Mesendoderm (in vitro differentiated cells): ENCODE results near the gene CEP131.
A peak's percentile ranks its signal among the peaks of the same experiment; 100 is the strongest.

Experiments used
- DNase-seq: peaks from one replicate; pipeline ENCODE4 v3.0.0; 2013
- H2AK5ac ChIP-seq: 2 replicates; pipeline ENCODE4 v1.6.1; 2013; ENCODE audit warnings: low read length, inconsistent platforms
- H2BK120ac ChIP-seq: 2 replicates; pipeline ENCODE4 v1.6.1; 2013; ENCODE audit warnings: low read depth, mild to moderate bottlenecking, low read length, moderate library complexity, mixed read lengths
- H2BK15ac ChIP-seq: replicated peaks from 2 replicates; pipeline ENCODE4 v1.6.1; 2013; ENCODE audit warnings: low read depth, mild to moderate bottlenecking, moderate library complexity
- H2BK5ac ChIP-seq: 2 replicates; pipeline ENCODE4 v1.6.1; 2013; ENCODE audit warnings: low read length, inconsistent platforms
- H3K18ac ChIP-seq: 2 replicates; pipeline ENCODE4 v1.6.1; 2013; ENCODE audit warnings: mild to moderate bottlenecking, low read length, mixed read lengths
- H3K23ac ChIP-seq: one replicate; pipeline ENCODE4 v1.6.1; 2013; ENCODE audit warnings: low read length
- H3K27ac ChIP-seq: 2 replicates; pipeline ENCODE4 v1.5.1; 2013; ENCODE audit warnings: low read depth, mild to moderate bottlenecking, inconsistent platforms, low read length, moderate library complexity
- H3K27me3 ChIP-seq: 2 replicates; pipeline ENCODE4 v1.6.1; 2013; ENCODE audit warnings: low read length, control low read depth, mild to moderate bottlenecking, inconsistent platforms; ENCODE audit not compliant: insufficient read depth, poor library complexity
- H3K36me3 ChIP-seq: 2 replicates; pipeline ENCODE4 v1.6.1; 2013; ENCODE audit warnings: low read length, inconsistent platforms; ENCODE audit not compliant: control insufficient read depth, insufficient read depth
- H3K4ac ChIP-seq: one replicate; pipeline ENCODE4 v1.6.1; 2013; ENCODE audit warnings: low read depth, mild to moderate bottlenecking, low read length, moderate library complexity
- H3K4me1 ChIP-seq: 2 replicates; pipeline ENCODE4 v1.6.1; 2013; ENCODE audit warnings: low read depth, low read length, inconsistent platforms; ENCODE audit not compliant: control insufficient read depth
- H3K4me2 ChIP-seq: 2 replicates; pipeline ENCODE4 v1.6.1; 2013; ENCODE audit warnings: low read length
- H3K4me3 ChIP-seq: 2 replicates; pipeline ENCODE4 v1.5.1; 2013; ENCODE audit warnings: mild to moderate bottlenecking, low read length
- H3K56ac ChIP-seq: one replicate; pipeline ENCODE4 v1.6.1; 2013; ENCODE audit warnings: low read length
- H3K79me1 ChIP-seq: 2 replicates; pipeline ENCODE4 v1.6.1; 2013; ENCODE audit warnings: low read length, inconsistent platforms
- H3K79me2 ChIP-seq: 2 replicates; pipeline ENCODE4 v1.6.1; 2013; ENCODE audit warnings: mild to moderate bottlenecking, low read length; ENCODE audit not compliant: control insufficient read depth, insufficient read depth
- H3K9ac ChIP-seq: 2 replicates; pipeline ENCODE4 v1.6.1; 2013; ENCODE audit warnings: low read length, inconsistent platforms
- H4K5ac ChIP-seq: one replicate; pipeline ENCODE4 v1.6.1; 2013; ENCODE audit warnings: low read length
- H4K8ac ChIP-seq: one replicate; pipeline ENCODE4 v1.6.1; 2013; ENCODE audit warnings: low read depth, mild to moderate bottlenecking, control low read depth, low read length, moderate library complexity
- WGBS: extraction: QIAGEN DNeasy Blood & Tissue Kit; methylation state at CpG from one replicate; pipeline ENCODE4 v1.1.7; 2013; ENCODE audit warnings: low lambda C conversion rate, missing lambda C conversion rate; ENCODE audit not compliant: insufficient coverage; ENCODE audit errors: extremely low coverage; 5-methylcytosine and 5-hydroxymethylcytosine counted together

CEP131 gene

DNA sequence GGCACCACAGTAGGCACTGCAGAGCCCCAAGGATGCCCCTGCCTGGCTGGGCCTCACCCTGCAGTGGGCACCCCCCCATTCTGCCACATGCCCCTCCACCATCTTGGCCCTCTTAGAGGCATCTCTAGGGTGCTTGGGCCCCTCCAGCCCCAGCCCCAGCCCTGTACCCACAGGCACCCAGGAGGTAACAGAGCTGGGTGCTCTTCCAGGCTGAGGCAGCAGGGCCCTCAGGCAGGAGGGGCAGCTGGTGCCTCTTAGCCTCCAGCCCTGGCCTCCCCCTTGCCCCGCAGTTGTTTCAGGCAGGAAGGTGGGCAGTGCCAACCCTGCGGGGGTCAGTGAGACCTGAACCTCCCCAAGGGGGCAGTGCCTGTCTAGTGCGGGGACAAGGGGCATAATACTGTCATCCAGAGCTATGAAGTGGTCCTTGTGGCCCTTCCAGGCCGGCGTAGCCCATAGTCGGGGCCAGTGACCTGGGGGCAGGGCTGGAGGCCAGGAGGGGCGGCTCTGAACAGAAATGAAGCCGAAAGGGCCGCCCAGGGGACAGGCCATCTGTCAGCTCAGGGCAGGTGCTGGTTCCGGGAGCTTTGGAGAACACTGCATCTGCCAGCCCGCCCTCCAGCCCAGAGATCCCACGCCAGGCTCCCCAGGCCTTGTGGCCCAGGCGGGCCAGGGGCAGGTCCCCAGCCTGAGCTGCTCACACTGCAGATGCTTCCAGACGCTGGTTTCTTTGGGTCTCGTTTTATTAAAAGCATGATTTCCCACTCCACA, 51.9 kb downstream of the CEP131 start:
- H3K56ac ChIP-seq: no peak overlapping the region
- no peaks in the 10 kb centered on the region for H3K4me1 ChIP-seq
- H2BK120ac ChIP-seq: no peak overlapping the region
- H3K4me3 ChIP-seq: no peak overlapping the region
- H4K5ac ChIP-seq: no peak overlapping the region
- no peak overlapping the region for H2BK15ac ChIP-seq
- no peaks in the 10 kb centered on the region for H3K79me1 ChIP-seq
- H2AK5ac ChIP-seq: no peak overlapping the region
- no peaks in the 10 kb centered on the region for H3K79me2 ChIP-seq
- H3K27ac ChIP-seq: no peak overlapping the region
- no peak overlapping the region for H3K4ac ChIP-seq
- H3K36me3 ChIP-seq: no peaks in the 10 kb centered on the region
- H2BK5ac ChIP-seq: no peak overlapping the region
- H3K27me3 ChIP-seq: no peaks in the 10 kb centered on the region
- no CpG with 5 or more reads among the region's 15 CpGs for WGBS
- H3K18ac ChIP-seq: no peak overlapping the region
- H3K23ac ChIP-seq: no peak overlapping the region
- no peak for DNase-seq
- H4K8ac ChIP-seq: no peak overlapping the region
- no peak overlapping the region for H3K9ac ChIP-seq
- no peak overlapping the region for H3K4me2 ChIP-seq

- H3K27me3 ChIP-seq: no peaks in the 10 kb centered on the region
- no peak overlapping the region for H4K8ac ChIP-seq
- no peak overlapping the region for H3K4me2 ChIP-seq
- no peak overlapping the region for H3K27ac ChIP-seq
- no peak overlapping the region for H3K56ac ChIP-seq
- no peak overlapping the region for H2AK5ac ChIP-seq
- H3K79me2 ChIP-seq: no peaks in the 10 kb centered on the region
- H2BK120ac ChIP-seq: no peak overlapping the region
- no CpG with 5 or more reads among the region's 3 CpGs for WGBS
- no peak overlapping the region for H3K9ac ChIP-seq
- no peaks in the 10 kb centered on the region for H3K4me1 ChIP-seq
- no peak overlapping the region for H2BK5ac ChIP-seq
- no peak for DNase-seq
- H2BK15ac ChIP-seq: no peak overlapping the region
- H4K5ac ChIP-seq: no peak overlapping the region
- no peak overlapping the region for H3K4me3 ChIP-seq
- no peak overlapping the region for H3K18ac ChIP-seq
- no peak overlapping the region for H3K4ac ChIP-seq
- no peak overlapping the region for H3K23ac ChIP-seq
- H3K36me3 ChIP-seq: no peaks in the 10 kb centered on the region
- no peaks in the 10 kb centered on the region for H3K79me1 ChIP-seq
Measured at GRCh38 chr17:81169870-81170309, 52.9 kb downstream of the CEP131 start.

DNA sequence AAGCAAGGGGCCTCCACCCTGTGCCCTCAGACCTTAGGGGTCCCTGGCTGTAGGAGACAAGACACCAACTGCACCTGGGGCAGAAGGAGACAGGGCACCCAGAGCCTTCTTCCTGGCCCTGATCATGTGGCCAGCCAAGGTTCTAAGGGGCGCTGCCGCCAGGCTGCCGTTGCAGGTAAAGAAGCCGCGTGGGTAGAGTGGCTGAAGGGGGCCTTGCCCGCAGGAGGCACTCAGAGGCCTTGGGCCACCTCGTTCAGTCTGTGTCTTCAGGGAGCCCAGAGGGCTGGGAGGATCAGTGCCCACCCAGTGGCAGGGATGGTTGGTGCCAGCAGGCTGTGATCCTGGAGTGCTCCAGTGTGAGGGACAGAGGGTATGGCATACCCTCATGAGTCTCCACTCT, 55.1 kb downstream of the CEP131 start:
- H3K4me1 ChIP-seq: no peaks in the 10 kb centered on the region
- H3K56ac ChIP-seq: no peak overlapping the region

GRCh38 chr17:81167194-81167524, 55.6 kb downstream of the CEP131 start:
- Histone ChIP-seq H3K79me2 (no peaks in the 10 kb centered on the region), H2BK5ac (no peak overlapping the region), H4K8ac (no peak overlapping the region), H3K27me3 (no peaks in the 10 kb centered on the region), H3K4me3 (no peak overlapping the region), H3K36me3 (no peaks in the 10 kb centered on the region), H3K23ac (no peak overlapping the region), H3K79me1 (no peaks in the 10 kb centered on the region), H3K56ac (no peak overlapping the region), H3K27ac (no peak overlapping the region), H3K18ac (no peak overlapping the region), H2AK5ac (no peak overlapping the region), H3K9ac (no peak overlapping the region), H3K4me2 (no peak overlapping the region), H2BK15ac (no peak overlapping the region), H3K4ac (no peak overlapping the region), H2BK120ac (no peak overlapping the region), H4K5ac (no peak overlapping the region), H3K4me1 (no peaks in the 10 kb centered on the region)
- no peak for DNase-seq
- no CpG with 5 or more reads among the region's 4 CpGs for WGBS

More for the DNA sequence above, 55.1 kb downstream of the CEP131 start:
- Histone ChIP-seq H3K27me3 (no peaks in the 10 kb centered on the region), H3K9ac (no peak overlapping the region), H2BK120ac (no peak overlapping the region), H3K4ac (no peak overlapping the region), H2AK5ac (no peak overlapping the region), H2BK5ac (no peak overlapping the region), H3K4me2 (no peak overlapping the region), H3K18ac (no peak overlapping the region), H3K23ac (no peak overlapping the region), H3K4me3 (no peak overlapping the region), H4K5ac (no peak overlapping the region), H2BK15ac (no peak overlapping the region), H3K27ac (no peak overlapping the region), H3K79me1 (no peaks in the 10 kb centered on the region), H3K36me3 (no peaks in the 10 kb centered on the region), H4K8ac (no peak overlapping the region), H3K79me2 (no peaks in the 10 kb centered on the region)
- no CpG with 5 or more reads among the region's 7 CpGs for WGBS
- no peak for DNase-seq

DNA sequence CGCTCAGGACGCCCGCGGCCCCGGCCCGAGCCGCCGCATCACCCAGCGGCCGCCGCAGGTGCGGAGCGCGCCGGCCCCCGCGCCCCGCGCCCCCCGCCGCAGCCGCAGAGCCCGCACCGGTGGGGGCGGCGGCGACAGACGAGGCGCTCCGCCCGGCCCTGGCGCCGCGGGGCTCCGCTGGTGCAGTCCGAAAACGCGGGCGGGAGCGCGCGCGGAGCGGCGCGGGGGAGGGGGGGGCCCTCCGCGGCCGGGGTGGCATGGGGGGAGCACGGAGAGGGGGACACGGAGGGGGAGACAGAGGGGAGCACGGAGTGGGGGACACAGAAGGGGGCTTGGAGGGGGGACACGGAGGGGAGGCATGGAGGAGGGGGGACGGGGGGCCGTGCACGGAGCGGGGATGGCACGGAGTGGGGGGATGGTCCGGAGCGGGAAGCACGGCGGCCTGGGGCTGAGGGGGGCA, 56.7 kb downstream of the CEP131 start, which contains the start of gene AATK:
AATK (minus strand) TSS at position 189 of the 460 bp plus-strand sequence. CDS start 229 bp downstream, outside the sequence.
- H4K5ac ChIP-seq: no peak within 1 kb of the TSS
- H2BK120ac ChIP-seq: no peak within 1 kb of the TSS
- H3K79me2 ChIP-seq: no peaks in the 10 kb centered on the region
- no peak within 1 kb of the TSS for H4K8ac ChIP-seq
- H3K4me3 ChIP-seq: no peak within 1 kb of the TSS
- H3K4ac ChIP-seq: no peak within 1 kb of the TSS
- H3K36me3 ChIP-seq: no peaks in the 10 kb centered on the region
- H3K18ac ChIP-seq: no peak within 1 kb of the TSS
- H3K27me3 ChIP-seq: no peaks in the 10 kb centered on the region
- H3K23ac ChIP-seq: no peak within 1 kb of the TSS
- no CpG with 5 or more reads among the region's 62 CpGs for WGBS
- H3K4me1 ChIP-seq: no peaks in the 10 kb centered on the region
- H3K79me1 ChIP-seq: no peaks in the 10 kb centered on the region
- peak within 1 kb of the TSS; percentile 22 for H3K4me2 ChIP-seq
- H2AK5ac ChIP-seq: no peak within 1 kb of the TSS
- no peak within 1 kb of the TSS for H2BK15ac ChIP-seq
- no peak within 1 kb of the TSS for H3K9ac ChIP-seq
- H2BK5ac ChIP-seq: no peak within 1 kb of the TSS
- H3K56ac ChIP-seq: no peak within 1 kb of the TSS
- H3K27ac ChIP-seq: no peak within 1 kb of the TSS
- no peak for DNase-seq
